ENCODE data around the gene C2orf81. TPM values are rescaled to one million over a fixed set of nuclear protein-coding genes. Genes with fewer than 3 reads are reported as not detected.

Gene C2orf81
- total and polyA plus RNA-seq, 2 of the 4 experiments (the other 2 are of a cell fraction) = 0.18 to 0.74 TPM

DNA sequence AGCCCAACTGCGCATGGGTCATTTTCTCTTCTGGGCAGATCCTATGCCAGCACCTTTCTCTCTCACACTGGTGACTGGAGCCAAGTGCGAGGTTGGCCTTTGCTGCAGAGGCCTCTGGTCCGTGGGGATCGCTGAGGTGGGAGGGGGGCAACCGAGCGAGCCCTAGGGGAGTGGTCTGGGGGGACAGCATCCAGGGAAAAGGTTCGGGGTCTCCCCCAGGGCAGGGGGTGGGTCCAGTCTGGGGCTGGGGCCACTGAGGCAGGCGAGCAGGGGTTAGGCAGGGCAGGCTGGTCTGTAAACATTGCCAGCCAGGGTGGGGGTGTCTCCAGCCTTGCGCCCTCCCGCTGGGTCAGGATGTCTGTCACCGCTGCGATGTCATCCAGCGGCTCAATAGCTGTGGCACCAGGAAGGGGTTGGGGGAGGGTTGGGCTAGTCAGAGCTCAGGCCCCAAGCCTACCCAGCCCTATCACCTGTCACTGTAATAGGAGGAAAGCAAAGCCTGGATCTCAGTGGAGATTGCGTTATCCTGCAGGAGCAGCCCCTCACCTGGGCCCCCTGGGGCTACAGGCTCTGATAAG, 4.9 kb upstream of the C2orf81 start:
- Histone ChIP-seq H2BK20ac (ENCODE audit: low read depth, low read length) (no peak overlapping the region), H3K4me2 (ENCODE audit: low read depth, low read length) (no peak overlapping the region)

More for the DNA sequence above, 4.9 kb upstream of the C2orf81 start:
- Histone ChIP-seq H3K56ac (ENCODE audit: extremely low read depth, insufficient read depth, low read length) (no peak overlapping the region), H3K9me1 (ENCODE audit: insufficient read depth, low read length) (peaks cover 5% of the 10 kb centered on the region), H4K20me1 (ENCODE audit: insufficient read depth, low read length) (0 out of 2 replicates have a peak, but pooled peaks cover 3% of the 10 kb centered on the region), H3K23ac (ENCODE audit: low read depth, low read length) (no peak overlapping the region), H3K9ac (ENCODE audit: low read depth, low read length) (no peak overlapping the region), H3K36me3 (ENCODE audit: control insufficient read depth, insufficient read depth, low read length) (peaks cover 60% of the 10 kb centered on the region), H3K9me3 (ENCODE audit: control insufficient read depth, insufficient read depth, low read length) (no peaks in the 10 kb centered on the region), H3K4me3 (ENCODE audit: insufficient read depth, low read depth, low read length) (no peak overlapping the region), H2AFZ (replicated peaks; ENCODE audit: low read length, poor library complexity) (no peak overlapping the region), H4K91ac (ENCODE audit: insufficient read depth, low read depth, low read length) (no peak overlapping the region), H2AK9ac (replicated peaks; ENCODE audit: low read depth, low read length, poor library complexity) (no peak overlapping the region), H3K18ac (ENCODE audit: low read depth, low read length) (no peak overlapping the region), H3K79me1 (ENCODE audit: low read depth in 1 of 2, low read length in 2 of 2) (peaks cover 2 to 8% of the 10 kb centered on the region in 2 experiments; a peak in 2 of 4 replicates), H2BK5ac (ENCODE audit: low read depth, low read length, poor library complexity, severe bottlenecking) (no peak overlapping the region), H3K4ac (ENCODE audit: low read depth, low read length) (no peak overlapping the region), H3K14ac (replicated peaks; ENCODE audit: low read depth, low read length) (no peak overlapping the region), H2BK120ac (ENCODE audit: low read depth, low read length) (no peak overlapping the region), H2BK15ac (ENCODE audit: low read depth, low read length) (no peak overlapping the region), H2AK5ac (ENCODE audit: low read depth, low read length) (no peak overlapping the region), H3K27ac (ENCODE audit: insufficient read depth, low read length) (no peak overlapping the region), H4K8ac (ENCODE audit: low read depth in 2 of 2, low read length in 2 of 2) (no peak overlapping the region), H3K4me1 (ENCODE audit: control insufficient read depth, insufficient read depth, low read length) (peaks cover 3% of the 10 kb centered on the region), H4K5ac (ENCODE audit: low read depth, low read length) (no peak overlapping the region), H3K27me3 (ENCODE audit: control insufficient read depth, insufficient read depth, low read length) (no peaks in the 10 kb centered on the region)
- BruUV-seq (replicated peaks) = no TSS peak
- intact Hi-C loops (cut with micrococcal nuclease) = no loop called here
- ATAC-seq (ENCODE audit: low read depth) (no peak), DNase-seq (no peak)
- POLR2A ChIA-PET (ENCODE audit: unreplicated experiment) = no interaction called here
- TF ChIP-seq POLR2A (IDR thresholded peaks at IDR 0.05; ENCODE audit: low read depth, low read length) (no peak), MAZ (IDR thresholded peaks at IDR 0.05; ENCODE audit: borderline replicate concordance, low read depth, low read length) (no peak), RFX5 (IDR thresholded peaks at IDR 0.05; ENCODE audit: low read depth, low read length) (no peak), RCOR1 (IDR thresholded peaks at IDR 0.05; ENCODE audit: insufficient replicate concordance, low read length) (no peak), CHD1 (IDR thresholded peaks at IDR 0.05; ENCODE audit: low read depth, low read length) (no peak), ELK1 (IDR thresholded peaks at IDR 0.05; ENCODE audit: borderline replicate concordance, low read depth, low read length) (no peak), RAD21 (IDR thresholded peaks at IDR 0.05; ENCODE audit: low read length) (no peak), MXI1 (IDR thresholded peaks at IDR 0.05; ENCODE audit: borderline replicate concordance, low read depth, low read length) (no peak), USF2 (IDR thresholded peaks at IDR 0.05; ENCODE audit: low read depth, low read length) (no peak), MAFK (IDR thresholded peaks at IDR 0.05; ENCODE audit: low read depth, low read length) (no peak), CTCF (conservative IDR thresholded peaks at IDR 0.05; ENCODE audit: low read depth, low read length) (no peak), NFE2L2 (IDR thresholded peaks at IDR 0.05; ENCODE audit: low read depth, low read length) (no peak), FOS (IDR thresholded peaks at IDR 0.05; ENCODE audit: low read depth, low read length) (no peak), BHLHE40 (IDR thresholded peaks at IDR 0.05; ENCODE audit: low read depth, low read length) (no peak), SMC3 (IDR thresholded peaks at IDR 0.05; ENCODE audit: low read depth, low read length) (no peak), CEBPB (IDR thresholded peaks at IDR 0.05; ENCODE audit: low read depth, low read length) (no peak)
- in situ Hi-C loops (cut with MboI; ENCODE audit: low sequenced_read_pairs) = no loop called here
- no CpG with 5 or more reads among the region's 14 CpGs for WGBS, 2 experiments (ENCODE audit: extremely low coverage in 2 of 2, insufficient read length in 1 of 2)
- CTCF ChIA-PET = no interaction called here
- dilution Hi-C loops (cut with HindIII; ENCODE audit: low sequenced_read_pairs, unreplicated experiment) = no loop called here

Data from IMR-90 (cell line).